Measurements from ENCODE around the gene CD58. TPM values are rescaled to one million over a fixed set of nuclear protein-coding genes. Genes with fewer than 3 reads are reported as not detected.

Gene CD58
- total RNA-seq, 4 donors from 2014 or later = 22.3 to 79.7 (median 24.4) TPM

- DNase-seq = no peak
- Histone ChIP-seq H3K9me3 (no peaks in the 10 kb centered on the region), H3K36me3 (no peaks in the 10 kb centered on the region), H3K27ac (no peak overlapping the region), H3K27me3 (no peaks in the 10 kb centered on the region), H3K4me1 (no peaks in the 10 kb centered on the region), H3K4me3 (no peak overlapping the region)
- TF ChIP-seq CTCF (IDR thresholded peaks at IDR 0.05) = no peak
- TF ChIP-seq POLR2A (IDR thresholded peaks at IDR 0.05) = no peak
- intact Hi-C loops (cut with DNase I; ENCODE audit: low total_unique reads) = no loop called here
Measured at GRCh38 chr1:116494353-116494692, 76.5 kb downstream of the CD58 start.

- no peaks in the 10 kb centered on the region for H3K27me3 ChIP-seq
- H3K4me3 ChIP-seq = no peak overlapping the region
- no peaks in the 10 kb centered on the region for H3K36me3 ChIP-seq
- TF ChIP-seq POLR2A (IDR thresholded peaks at IDR 0.05) (no peak), CTCF (IDR thresholded peaks at IDR 0.05) (no peak)
- no peak for DNase-seq
- H3K9me3 ChIP-seq = no peaks in the 10 kb centered on the region
- no peak overlapping the region for H3K27ac ChIP-seq
- intact Hi-C loops (cut with DNase I; ENCODE audit: low total_unique reads) = no loop called here
- H3K4me1 ChIP-seq = no peaks in the 10 kb centered on the region
Measured at GRCh38 chr1:116493484-116494352, 77.1 kb downstream of the CD58 start.

GRCh38 chr1:116493036-116493435, 77.8 kb downstream of the CD58 start:
- intact Hi-C loops (cut with DNase I; ENCODE audit: low total_unique reads) = no loop called here
- Histone ChIP-seq H3K4me3 (no peak overlapping the region), H3K9me3 (no peaks in the 10 kb centered on the region), H3K27me3 (no peaks in the 10 kb centered on the region), H3K4me1 (no peaks in the 10 kb centered on the region), H3K27ac (no peak overlapping the region), H3K36me3 (no peaks in the 10 kb centered on the region)
- TF ChIP-seq CTCF (IDR thresholded peaks at IDR 0.05) (no peak), POLR2A (IDR thresholded peaks at IDR 0.05) (no peak)
- DNase-seq = no peak

GRCh38 chr1:116492358-116492811, 78.4 kb downstream of the CD58 start:
- Histone ChIP-seq H3K27ac (no peak overlapping the region), H3K36me3 (no peaks in the 10 kb centered on the region), H3K4me3 (no peak overlapping the region), H3K4me1 (no peaks in the 10 kb centered on the region), H3K9me3 (no peaks in the 10 kb centered on the region), H3K27me3 (no peaks in the 10 kb centered on the region)
- DNase-seq = no peak
- TF ChIP-seq POLR2A (IDR thresholded peaks at IDR 0.05) = no peak
- intact Hi-C loops (cut with DNase I; ENCODE audit: low total_unique reads) = no loop called here

GRCh38 chr1:116491700-116492357, 79.0 kb downstream of the CD58 start:
- intact Hi-C loops (cut with DNase I; ENCODE audit: low total_unique reads) = no loop called here
- Histone ChIP-seq H3K27me3 (no peaks in the 10 kb centered on the region), H3K4me3 (no peak overlapping the region), H3K9me3 (no peaks in the 10 kb centered on the region), H3K36me3 (no peaks in the 10 kb centered on the region), H3K4me1 (no peaks in the 10 kb centered on the region), H3K27ac (no peak overlapping the region)
- DNase-seq = no peak
- TF ChIP-seq CTCF (IDR thresholded peaks at IDR 0.05) (no peak), POLR2A (IDR thresholded peaks at IDR 0.05) (no peak)
